Esophagus squamous epithelium (tissue), 4 donors: ENCODE data around the gene PACS2.
"Not testable (repeated sequence)": the region's sequence is repeated elsewhere in the genome, so short reads cannot be mapped to it uniquely, and the experiment has no call there.

Experiments
- POLR2A ChIP-seq, 4 donors: fragments of 450-650 bp; IDR thresholded peaks; one replicate each; pipeline ENCODE4 v1.6.1; 2017; ENCODE audit warnings: antibody characterized with exemption in 4 of 4, mild to moderate bottlenecking in 4 of 4, moderate library complexity in 3 of 4
- TF ChIP-seq, protein P1 (sequence below), 6 experiments: fragments of 450-650 bp in 4 of 6; fragments of 200-600 bp in 2 of 6; sonication (generic) in 2 of 6; IDR thresholded peaks; one replicate each; pipeline ENCODE4 v1.5.1; 2016 to 2019; ENCODE audit warnings: antibody characterized with exemption in 6 of 6, mild to moderate bottlenecking in 4 of 6, moderate library complexity in 4 of 6

DNA sequence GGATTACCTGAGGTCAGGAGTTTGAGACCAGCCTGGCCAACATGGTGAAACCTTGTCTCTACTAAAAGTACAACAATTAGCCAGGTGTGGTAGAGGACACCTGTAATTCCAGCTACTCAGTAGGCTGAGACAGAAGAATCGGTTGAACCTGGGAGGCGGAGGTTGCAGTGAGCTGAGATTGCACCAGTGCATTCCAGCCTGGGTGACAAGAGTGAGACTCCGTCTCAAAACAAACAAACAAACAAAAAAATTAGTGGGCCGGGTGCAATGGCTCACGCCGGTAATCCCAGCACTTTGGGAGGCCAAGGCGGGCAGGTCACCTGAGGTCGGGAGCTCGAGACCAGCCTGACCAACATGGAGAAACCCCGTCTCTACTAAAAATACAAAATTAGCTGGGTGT is 46.9 kb downstream of the PACS2 start:
- TF ChIP-seq, protein P1, sequence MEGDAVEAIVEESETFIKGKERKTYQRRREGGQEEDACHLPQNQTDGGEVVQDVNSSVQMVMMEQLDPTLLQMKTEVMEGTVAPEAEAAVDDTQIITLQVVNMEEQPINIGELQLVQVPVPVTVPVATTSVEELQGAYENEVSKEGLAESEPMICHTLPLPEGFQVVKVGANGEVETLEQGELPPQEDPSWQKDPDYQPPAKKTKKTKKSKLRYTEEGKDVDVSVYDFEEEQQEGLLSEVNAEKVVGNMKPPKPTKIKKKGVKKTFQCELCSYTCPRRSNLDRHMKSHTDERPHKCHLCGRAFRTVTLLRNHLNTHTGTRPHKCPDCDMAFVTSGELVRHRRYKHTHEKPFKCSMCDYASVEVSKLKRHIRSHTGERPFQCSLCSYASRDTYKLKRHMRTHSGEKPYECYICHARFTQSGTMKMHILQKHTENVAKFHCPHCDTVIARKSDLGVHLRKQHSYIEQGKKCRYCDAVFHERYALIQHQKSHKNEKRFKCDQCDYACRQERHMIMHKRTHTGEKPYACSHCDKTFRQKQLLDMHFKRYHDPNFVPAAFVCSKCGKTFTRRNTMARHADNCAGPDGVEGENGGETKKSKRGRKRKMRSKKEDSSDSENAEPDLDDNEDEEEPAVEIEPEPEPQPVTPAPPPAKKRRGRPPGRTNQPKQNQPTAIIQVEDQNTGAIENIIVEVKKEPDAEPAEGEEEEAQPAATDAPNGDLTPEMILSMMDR (IDR thresholded peaks at IDR 0.05), result not testable (repeated sequence)
- TF ChIP-seq POLR2A (IDR thresholded peaks at IDR 0.05), result not testable (repeated sequence)
